GM21515 (cell line): Measurements from ENCODE around the gene CCL4.
"Not testable (repeated sequence)": the region's sequence is repeated elsewhere in the genome, so short reads cannot be mapped to it uniquely, and the experiment has no call there.

Experiments
- ATAC-seq: cut with Tn5 transposase; IDR thresholded peaks from one replicate; pipeline ENCODE4 v1.9.1; 2021; ENCODE audit not compliant: unreplicated experiment

The CCL4 gene

GRCh38 chr17:36103401-36103975 lies at the start of gene CCL4:
Gene CCL4 (plus strand): TSS chr17:36103827. CDS start chr17:36103906, 79 bp downstream.
- ATAC-seq = peak; percentile 68

GRCh38 chr17:36055171-36055570 lies 48.5 kb upstream of the CCL4 start:
- ATAC-seq = no peak

GRCh38 chr17:36055921-36056520 lies 47.6 kb upstream of the CCL4 start:
- no peak for ATAC-seq

GRCh38 chr17:36057911-36058310 lies 45.7 kb upstream of the CCL4 start:
- ATAC-seq = no peak

GRCh38 chr17:36059406-36059805 lies 44.2 kb upstream of the CCL4 start:
- no peak for ATAC-seq

GRCh38 chr17:36060816-36061215 lies 42.8 kb upstream of the CCL4 start:
- ATAC-seq = no peak

GRCh38 chr17:36063786-36064541 lies 39.7 kb upstream of the CCL4 start, which contains the start of gene CCL18:
Gene CCL18 (plus strand): TSS chr17:36064272. CDS start chr17:36064343, 71 bp downstream.
- ATAC-seq = no peak

- no peak for ATAC-seq
Observed at GRCh38 chr17:36066365-36066985, 37.2 kb upstream of the CCL4 start.

GRCh38 chr17:36068524-36068923 lies 35.1 kb upstream of the CCL4 start:
- no peak for ATAC-seq

GRCh38 chr17:36069136-36069535 lies 34.5 kb upstream of the CCL4 start:
- ATAC-seq = no peak

- no peak for ATAC-seq
Observed at GRCh38 chr17:36070427-36070826, 33.2 kb upstream of the CCL4 start.

- no peak for ATAC-seq
Observed at GRCh38 chr17:36071751-36072150, 31.9 kb upstream of the CCL4 start.

- no peak for ATAC-seq
Observed at GRCh38 chr17:36072431-36073121, 31.1 kb upstream of the CCL4 start.

- no peak for ATAC-seq
Observed at GRCh38 chr17:36074365-36074764, 29.3 kb upstream of the CCL4 start.

- not testable (repeated sequence) for ATAC-seq
Observed at GRCh38 chr17:36081681-36082471, 21.8 kb upstream of the CCL4 start.

GRCh38 chr17:36082482-36083120 lies 21.0 kb upstream of the CCL4 start:
- ATAC-seq = not testable (repeated sequence)

GRCh38 chr17:36083691-36084090 lies 19.9 kb upstream of the CCL4 start:
- ATAC-seq = not testable (repeated sequence)

GRCh38 chr17:36085765-36086164 lies 17.9 kb upstream of the CCL4 start:
- no peak for ATAC-seq

- ATAC-seq = no peak
Observed at GRCh38 chr17:36086791-36087190, 16.8 kb upstream of the CCL4 start.

GRCh38 chr17:36087471-36087870 lies 16.2 kb upstream of the CCL4 start:
- ATAC-seq = not testable (repeated sequence)
